Nephron progenitor cell (in vitro differentiated cells): ENCODE measurements around the gene NPAS3.

Experiments used
- DNase-seq: peaks from one replicate; pipeline ENCODE4 v3.0.0; 2021
- H3K27ac Mint-ChIP-seq: 2 replicates; pipeline ENCODE4 v1.8.0; 2021; ENCODE audit warnings: mild to moderate bottlenecking, moderate library complexity, mixed read lengths
- H3K27me3 Mint-ChIP-seq: 2 replicates; pipeline ENCODE4 v1.8.0; 2021; ENCODE audit warnings: mild to moderate bottlenecking, low read depth, mixed read lengths; ENCODE audit not compliant: poor library complexity
- H3K36me3 Mint-ChIP-seq: 2 replicates; pipeline ENCODE4 v1.8.0; 2021; ENCODE audit warnings: low read depth, mixed read lengths
- H3K4me1 Mint-ChIP-seq: 2 replicates; pipeline ENCODE4 v1.8.0; 2021; ENCODE audit warnings: mixed read lengths
- H3K4me3 Mint-ChIP-seq: 2 replicates; pipeline ENCODE4 v1.8.0; 2021; ENCODE audit warnings: mild to moderate bottlenecking, moderate library complexity, mixed read lengths
- H3K9me3 Mint-ChIP-seq: 2 replicates; pipeline ENCODE4 v1.8.0; 2021; ENCODE audit warnings: mild to moderate bottlenecking, moderate library complexity, mixed read lengths
- CTCF ChIP-seq: fragments of 200-600 bp; sonication (generic); IDR thresholded peaks from 2 replicates; pipeline ENCODE4 v1.5.0; 2021; ENCODE audit warnings: antibody characterized with exemption

The NPAS3 gene

GRCh38 chr14:33602396-33602795 lies 663.7 kb downstream of the NPAS3 start:
- H3K36me3 Mint-ChIP-seq, result no peaks in the 10 kb centered on the region
- H3K27me3 Mint-ChIP-seq, result no peaks in the 10 kb centered on the region
- no peak for DNase-seq
- no peaks in the 10 kb centered on the region for H3K9me3 Mint-ChIP-seq
- TF ChIP-seq CTCF, result no peak
- H3K27ac Mint-ChIP-seq, result no peak overlapping the region
- no peak overlapping the region for H3K4me3 Mint-ChIP-seq
- H3K4me1 Mint-ChIP-seq, result no peaks in the 10 kb centered on the region

GRCh38 chr14:33606591-33606990 lies 667.9 kb downstream of the NPAS3 start:
- TF ChIP-seq CTCF, result no peak
- Mint-ChIP-seq H3K4me1 (no peaks in the 10 kb centered on the region), H3K36me3 (no peaks in the 10 kb centered on the region), H3K9me3 (no peaks in the 10 kb centered on the region), H3K27ac (no peak overlapping the region), H3K27me3 (no peaks in the 10 kb centered on the region), H3K4me3 (no peak overlapping the region)
- DNase-seq, result no peak

GRCh38 chr14:33609582-33609981 lies 670.9 kb downstream of the NPAS3 start:
- no peaks in the 10 kb centered on the region for H3K4me1 Mint-ChIP-seq
- H3K4me3 Mint-ChIP-seq, result no peak overlapping the region
- TF ChIP-seq CTCF, result no peak
- no peaks in the 10 kb centered on the region for H3K9me3 Mint-ChIP-seq
- H3K27ac Mint-ChIP-seq, result no peak overlapping the region
- H3K36me3 Mint-ChIP-seq, result no peaks in the 10 kb centered on the region
- DNase-seq, result no peak
- peaks cover 4% of the 10 kb centered on the region for H3K27me3 Mint-ChIP-seq

- Mint-ChIP-seq H3K36me3 (no peaks in the 10 kb centered on the region), H3K27ac (no peak overlapping the region), H3K4me3 (no peak overlapping the region), H3K9me3 (no peaks in the 10 kb centered on the region), H3K4me1 (peaks cover 3% of the 10 kb centered on the region), H3K27me3 (peaks cover 7% of the 10 kb centered on the region)
- DNase-seq, result no peak
- no peak for TF ChIP-seq CTCF
Observed at GRCh38 chr14:33610121-33610520, 671.4 kb downstream of the NPAS3 start.

GRCh38 chr14:33611405-33612196 lies 672.9 kb downstream of the NPAS3 start:
- Mint-ChIP-seq H3K27ac (no peak overlapping the region), H3K4me3 (no peak overlapping the region), H3K27me3 (peaks cover 7% of the 10 kb centered on the region), H3K36me3 (no peaks in the 10 kb centered on the region), H3K4me1 (peaks cover 5% of the 10 kb centered on the region), H3K9me3 (no peaks in the 10 kb centered on the region)
- TF ChIP-seq CTCF, result no peak
- DNase-seq, result no peak

GRCh38 chr14:33612197-33612505 lies 673.5 kb downstream of the NPAS3 start:
- DNase-seq, result no peak
- Mint-ChIP-seq H3K4me1 (peaks cover 5% of the 10 kb centered on the region), H3K4me3 (no peak overlapping the region), H3K9me3 (no peaks in the 10 kb centered on the region), H3K27me3 (peaks cover 7% of the 10 kb centered on the region), H3K36me3 (no peaks in the 10 kb centered on the region), H3K27ac (no peak overlapping the region)
- no peak for TF ChIP-seq CTCF
